EL (cell line): Measurements from ENCODE around the gene C10orf90.
A peak's percentile ranks its signal among the peaks of the same experiment; 100 is the strongest.

Source experiments
- DNase-seq: peaks from one replicate; pipeline ENCODE4 v3.0.0-alpha.2; 2016

C10orf90 gene

GRCh38 chr10:126674741-126675515 is 4.4 kb upstream of the C10orf90 start:
- no peak for DNase-seq

DNA sequence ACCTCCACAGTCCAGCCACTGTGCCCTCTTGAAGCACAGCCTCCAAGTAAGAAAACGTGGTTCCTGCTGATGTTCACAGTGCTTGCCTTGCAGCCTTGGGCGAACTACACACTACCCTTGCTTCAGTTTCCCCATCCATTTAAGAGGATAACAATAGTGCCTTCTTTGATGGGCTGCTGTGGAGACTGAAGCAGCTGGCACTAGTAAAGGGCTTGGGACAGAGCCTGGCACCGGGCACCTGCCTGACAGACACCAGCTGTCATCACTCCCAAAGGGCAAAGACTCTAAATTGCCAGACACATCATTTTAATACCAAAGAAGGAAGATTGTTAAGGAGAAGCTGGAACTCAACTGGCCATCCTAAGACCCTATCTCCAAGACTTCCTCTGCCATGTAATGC is 3.1 kb upstream of the C10orf90 start:
- no peak for DNase-seq

- no peak for DNase-seq
These were observed 996 bp upstream of the C10orf90 start for GRCh38 chr10:126671402-126671975.

DNA sequence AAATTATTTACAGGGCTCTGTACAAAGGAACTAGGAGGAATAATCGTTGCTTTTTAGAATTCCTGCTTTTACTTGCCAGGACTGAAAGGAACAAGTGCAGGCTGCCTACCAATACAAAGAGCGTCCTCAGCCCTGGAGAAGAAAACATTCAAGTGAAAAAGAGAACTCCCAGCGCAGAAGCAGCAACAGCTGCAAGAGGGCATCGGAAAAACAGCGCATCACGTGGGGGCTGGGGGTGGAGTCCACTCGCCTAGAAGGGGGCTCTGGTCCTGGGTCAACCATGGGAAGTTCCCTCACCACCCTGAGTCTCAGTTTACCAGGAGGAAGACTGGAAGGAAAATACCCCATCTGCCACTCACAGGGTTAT is 385 bp upstream of the C10orf90 start:
- DNase-seq = no peak

- DNase-seq = no peak
These were observed 1.3 kb downstream of the C10orf90 start for GRCh38 chr10:126669168-126669567.

DNA sequence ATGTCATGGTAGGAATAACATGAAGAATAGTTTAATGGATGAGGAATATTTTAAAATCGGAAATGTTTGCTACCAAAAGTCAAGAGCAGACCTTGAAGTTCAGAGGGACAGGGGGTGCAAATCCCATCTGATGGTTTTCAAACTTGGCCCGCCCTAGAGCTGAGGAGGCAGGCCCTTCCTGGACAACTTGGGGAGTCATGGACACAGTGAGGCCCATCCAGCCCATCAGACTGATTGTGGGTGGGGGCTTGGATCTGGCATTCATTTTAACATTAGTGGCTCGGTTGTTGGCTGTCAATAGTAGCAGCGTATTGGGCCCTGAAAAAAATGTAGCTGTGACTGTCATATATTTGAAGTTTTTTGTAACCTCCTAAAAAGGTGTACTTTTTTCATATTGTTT is 2.0 kb downstream of the C10orf90 start:
- DNase-seq = no peak

GRCh38 chr10:126667568-126667967 is 2.9 kb downstream of the C10orf90 start:
- no peak for DNase-seq

DNA sequence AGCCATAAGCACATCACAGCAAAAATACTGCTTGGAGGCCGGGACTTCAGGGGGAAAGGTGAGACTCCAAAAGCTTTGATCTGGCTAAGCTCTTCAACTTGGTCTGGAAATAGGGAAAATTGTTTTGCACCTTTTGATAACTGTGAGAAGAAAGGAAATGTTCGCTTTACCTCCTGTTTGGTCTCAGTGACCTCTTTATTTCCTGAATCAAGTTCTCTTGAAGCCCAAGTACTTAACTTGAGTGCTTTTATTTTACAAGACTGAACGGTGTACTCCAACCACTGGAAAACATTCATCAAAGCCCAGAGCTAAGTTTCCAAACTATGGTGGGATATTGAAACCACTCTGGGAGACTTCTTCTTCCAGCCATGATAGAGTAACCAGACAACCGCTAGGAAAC is 5.3 kb downstream of the C10orf90 start:
- no peak for DNase-seq

DNA sequence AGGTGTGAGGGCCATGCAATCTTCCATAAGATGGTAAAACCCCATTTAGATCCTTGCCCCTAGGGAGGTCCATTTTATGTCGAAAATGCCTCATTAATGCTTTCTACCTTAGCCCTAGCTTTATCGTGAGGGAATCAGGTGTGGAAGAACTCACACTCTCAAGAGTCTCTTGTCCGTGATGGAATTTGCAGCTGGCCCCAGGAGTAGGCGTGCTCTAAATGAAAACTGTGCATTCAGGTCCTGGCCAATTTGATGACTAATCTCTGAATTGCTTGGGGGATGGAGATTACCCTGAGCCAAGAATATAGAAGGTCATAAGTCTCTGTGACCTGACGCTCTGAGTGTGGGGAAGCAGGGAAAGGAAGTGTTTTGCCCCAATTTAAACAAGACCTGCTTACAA is 6.6 kb downstream of the C10orf90 start:
- DNase-seq = peak; percentile 50

- no peak for DNase-seq
These were observed 7.2 kb downstream of the C10orf90 start for GRCh38 chr10:126663328-126663727.

GRCh38 chr10:126661841-126662515 is 8.5 kb downstream of the C10orf90 start:
- peak; percentile 16 for DNase-seq

GRCh38 chr10:126661356-126661755 is 9.1 kb downstream of the C10orf90 start:
- no peak for DNase-seq

GRCh38 chr10:126659750-126660149 is 10.7 kb downstream of the C10orf90 start:
- no peak for DNase-seq

- DNase-seq = no peak
These were observed 11.6 kb downstream of the C10orf90 start for GRCh38 chr10:126658928-126659327.

GRCh38 chr10:126654579-126654978 is 15.9 kb downstream of the C10orf90 start:
- DNase-seq = no peak

GRCh38 chr10:126651467-126651866 is 19.0 kb downstream of the C10orf90 start:
- DNase-seq = no peak

GRCh38 chr10:126650161-126650560 is 20.3 kb downstream of the C10orf90 start:
- DNase-seq = no peak

- no peak for DNase-seq
These were observed 23.4 kb downstream of the C10orf90 start for GRCh38 chr10:126647116-126647515.

DNA sequence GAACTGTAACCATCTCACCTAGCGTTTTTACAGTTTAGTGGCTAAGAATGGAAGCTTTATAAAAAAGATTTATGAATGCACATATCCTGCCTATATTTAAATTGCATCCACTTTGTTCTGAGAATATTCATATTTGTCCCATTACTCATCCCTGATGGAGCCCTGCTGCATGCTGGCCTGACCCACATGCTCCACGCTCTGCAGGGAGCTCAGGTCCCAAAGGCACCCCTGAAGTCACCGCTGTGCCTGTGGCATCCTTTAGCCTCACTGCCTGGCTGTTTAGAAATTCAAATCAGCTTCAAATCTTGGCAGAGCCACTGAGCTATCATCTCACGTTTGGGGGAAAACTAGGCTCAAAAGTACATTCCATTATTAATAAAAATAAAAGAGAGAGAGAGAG is 24.4 kb downstream of the C10orf90 start:
- DNase-seq = peak; percentile 71

DNA sequence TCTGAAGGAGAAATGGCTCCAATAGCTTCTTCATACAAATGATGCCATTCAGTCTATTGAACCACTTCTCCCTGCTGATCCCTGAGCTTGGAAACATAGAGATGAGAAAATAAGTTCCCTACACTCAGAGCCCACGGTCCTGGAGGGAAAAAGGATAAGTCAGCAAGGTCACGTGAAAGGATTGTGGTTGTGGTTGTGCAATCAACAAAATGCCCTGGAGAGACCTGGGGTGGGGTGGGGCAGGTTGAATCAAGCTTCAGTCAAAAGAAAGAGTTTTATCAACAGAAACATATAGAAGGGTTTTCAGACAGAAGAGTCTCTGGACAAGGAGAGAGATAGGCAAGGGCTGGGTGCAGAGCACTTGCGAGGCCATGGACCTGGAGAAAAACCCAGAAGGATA is 30.1 kb downstream of the C10orf90 start:
- peak; percentile 30 for DNase-seq

DNA sequence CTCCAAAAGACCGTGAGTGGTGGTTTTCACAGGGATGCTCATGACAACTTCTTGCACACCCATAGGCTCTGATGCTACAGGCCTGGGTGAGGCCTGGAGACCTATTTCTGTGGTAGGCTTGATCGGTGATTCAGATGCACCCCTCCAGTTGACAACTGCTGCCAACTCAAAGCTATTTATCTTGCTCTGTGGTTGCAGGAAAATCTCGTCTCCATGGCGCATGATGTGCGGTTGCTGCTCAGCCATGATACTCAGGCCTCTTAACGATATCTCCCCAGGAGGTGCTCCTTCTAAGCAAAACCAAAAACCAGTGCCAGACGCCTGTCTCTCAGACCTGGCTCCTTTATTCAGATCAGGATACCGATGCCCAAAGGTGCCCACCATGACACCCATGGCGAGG is 31.4 kb downstream of the C10orf90 start:
- no peak for DNase-seq

DNA sequence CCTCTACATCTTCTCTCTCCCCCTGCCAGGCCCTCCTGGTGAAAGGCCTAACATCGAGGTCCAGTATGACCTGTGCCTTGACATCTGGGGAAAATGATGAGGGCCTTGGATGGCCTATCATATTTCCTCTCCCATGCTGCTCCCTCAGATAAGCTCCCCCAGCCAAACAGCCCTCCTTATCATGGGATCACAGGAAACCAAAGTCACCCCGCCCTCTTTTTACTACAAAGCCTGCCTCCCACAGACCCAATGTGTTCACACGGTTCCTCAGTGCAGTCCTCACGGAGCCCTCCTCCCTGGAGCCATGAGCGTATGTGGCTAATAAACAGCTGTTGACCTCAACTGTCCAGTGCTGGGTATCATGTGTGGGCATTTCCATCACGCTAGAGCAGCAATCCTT is 32.0 kb downstream of the C10orf90 start:
- no peak for DNase-seq

GRCh38 chr10:126637501-126637900 is 33.0 kb downstream of the C10orf90 start:
- DNase-seq = no peak

DNA sequence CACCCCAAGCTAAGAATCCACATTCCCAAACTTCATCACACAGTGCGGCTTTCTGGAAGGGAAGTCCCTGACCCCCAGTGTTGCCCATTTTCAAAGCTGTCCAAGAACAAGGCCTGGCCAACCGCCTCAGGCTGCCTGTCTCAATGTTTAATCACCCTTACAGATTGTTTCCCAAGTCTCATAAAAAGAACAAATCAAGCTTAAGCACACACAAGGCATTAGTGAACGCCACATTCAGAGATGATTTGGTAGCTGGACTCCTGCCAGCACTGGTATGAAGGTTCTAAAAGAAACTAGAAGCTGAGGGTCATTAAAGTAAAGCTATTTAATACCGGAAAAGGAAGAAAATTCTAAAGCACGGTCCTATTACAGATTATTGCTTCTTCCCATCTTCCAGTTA is 35.6 kb downstream of the C10orf90 start:
- DNase-seq = peak; percentile 79
